Gastrocnemius medialis (tissue), 4 donors: ENCODE measurements around the gene GASK1A.

ENCODE experiments used
- CTCF ChIP-seq, 5 experiments: fragments of 450-650 bp in 3 of 5; fragments of 200-600 bp in 2 of 5; sonication (generic) in 2 of 5; IDR thresholded peaks in 4 of 5; conservative IDR thresholded peaks in 1 of 5; 1 replicate in 4 of 5; 2 replicates in 1 of 5; pipeline ENCODE4 v1.5.1; 2016 to 2019; ENCODE audit warnings: antibody characterized with exemption in 5 of 5, mild to moderate bottlenecking in 3 of 5, moderate library complexity in 3 of 5
- POLR2A ChIP-seq, 2 donors: fragments of 450-650 bp; IDR thresholded peaks; one replicate each; pipeline ENCODE4 v1.6.1; 2017; ENCODE audit warnings: antibody characterized with exemption in 2 of 2, mild to moderate bottlenecking in 2 of 2, moderate library complexity in 2 of 2

DNA sequence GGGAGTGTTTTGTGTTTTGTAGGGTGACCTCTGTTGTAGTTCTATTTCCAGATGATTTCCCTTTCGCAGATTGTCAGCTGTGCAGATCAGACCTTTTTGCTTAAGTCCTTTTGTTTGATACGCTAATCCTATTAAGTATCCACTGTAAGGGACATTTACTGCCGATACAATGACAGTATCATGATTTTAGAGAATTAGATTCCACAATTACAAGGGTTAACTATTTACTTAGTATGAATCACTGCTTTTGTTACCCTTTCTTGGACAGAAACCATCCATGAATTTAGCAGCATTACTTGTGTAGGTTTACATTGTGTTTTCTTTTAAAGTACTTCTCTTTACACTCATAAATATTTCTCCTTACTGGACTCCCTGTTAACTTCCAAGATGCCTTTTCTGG lies 41.8 kb upstream of the GASK1A start:
- no peak for TF ChIP-seq POLR2A (IDR thresholded peaks at IDR 0.05)
- TF ChIP-seq CTCF (IDR thresholded peaks at IDR 0.05 in 4 of 5, conservative IDR thresholded peaks at IDR 0.05 in 1 of 5), result no peak
